GM20000 (cell line): ENCODE measurements around the gene PCDHGC3.

ENCODE experiments used
- DNase-seq: peaks from one replicate; pipeline ENCODE4 v3.0.0; 2012; ENCODE audit warnings: low spot score
- TF ChIP-seq, protein P1 (sequence below): IDR thresholded peaks from 2 replicates; pipeline ENCODE4 v1.5.1; 2012; ENCODE audit warnings: mild to moderate bottlenecking, control low read depth; ENCODE audit errors: extremely low read depth, missing control alignments

PCDHGC3 gene

DNA sequence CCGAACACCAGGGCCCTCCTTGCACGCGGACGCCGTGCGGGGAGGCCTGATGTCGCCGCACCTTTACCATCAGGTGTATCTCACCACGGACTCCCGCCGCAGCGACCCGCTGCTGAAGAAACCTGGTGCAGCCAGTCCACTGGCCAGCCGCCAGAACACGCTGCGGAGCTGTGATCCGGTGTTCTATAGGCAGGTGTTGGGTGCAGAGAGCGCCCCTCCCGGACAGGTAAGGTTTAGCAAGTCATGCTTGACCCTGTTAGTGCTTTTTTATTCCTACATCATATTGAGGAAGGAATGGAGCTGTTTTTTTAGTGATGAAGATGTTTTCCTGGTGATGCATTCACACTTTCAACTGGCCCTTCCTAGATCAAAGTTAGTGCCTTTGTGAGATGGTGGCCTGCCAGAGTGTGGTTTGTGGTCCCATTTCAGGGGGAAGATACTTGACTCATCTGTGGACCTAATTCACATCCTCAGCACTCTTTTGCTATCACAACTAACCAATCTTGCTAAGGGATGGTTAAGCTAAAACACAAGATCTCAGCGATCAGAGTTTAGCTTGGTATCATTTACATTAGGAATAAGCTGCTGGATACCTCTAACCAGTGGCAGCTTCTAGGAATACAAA, 2.7 kb downstream of the PCDHGC3 start:
- no peak for DNase-seq
- TF ChIP-seq, protein P1, sequence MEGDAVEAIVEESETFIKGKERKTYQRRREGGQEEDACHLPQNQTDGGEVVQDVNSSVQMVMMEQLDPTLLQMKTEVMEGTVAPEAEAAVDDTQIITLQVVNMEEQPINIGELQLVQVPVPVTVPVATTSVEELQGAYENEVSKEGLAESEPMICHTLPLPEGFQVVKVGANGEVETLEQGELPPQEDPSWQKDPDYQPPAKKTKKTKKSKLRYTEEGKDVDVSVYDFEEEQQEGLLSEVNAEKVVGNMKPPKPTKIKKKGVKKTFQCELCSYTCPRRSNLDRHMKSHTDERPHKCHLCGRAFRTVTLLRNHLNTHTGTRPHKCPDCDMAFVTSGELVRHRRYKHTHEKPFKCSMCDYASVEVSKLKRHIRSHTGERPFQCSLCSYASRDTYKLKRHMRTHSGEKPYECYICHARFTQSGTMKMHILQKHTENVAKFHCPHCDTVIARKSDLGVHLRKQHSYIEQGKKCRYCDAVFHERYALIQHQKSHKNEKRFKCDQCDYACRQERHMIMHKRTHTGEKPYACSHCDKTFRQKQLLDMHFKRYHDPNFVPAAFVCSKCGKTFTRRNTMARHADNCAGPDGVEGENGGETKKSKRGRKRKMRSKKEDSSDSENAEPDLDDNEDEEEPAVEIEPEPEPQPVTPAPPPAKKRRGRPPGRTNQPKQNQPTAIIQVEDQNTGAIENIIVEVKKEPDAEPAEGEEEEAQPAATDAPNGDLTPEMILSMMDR: peak; percentile 0

- TF ChIP-seq, protein P1: no peak
- no peak for DNase-seq
Measured at GRCh38 chr5:141479776-141480175, 4.0 kb downstream of the PCDHGC3 start.

DNA sequence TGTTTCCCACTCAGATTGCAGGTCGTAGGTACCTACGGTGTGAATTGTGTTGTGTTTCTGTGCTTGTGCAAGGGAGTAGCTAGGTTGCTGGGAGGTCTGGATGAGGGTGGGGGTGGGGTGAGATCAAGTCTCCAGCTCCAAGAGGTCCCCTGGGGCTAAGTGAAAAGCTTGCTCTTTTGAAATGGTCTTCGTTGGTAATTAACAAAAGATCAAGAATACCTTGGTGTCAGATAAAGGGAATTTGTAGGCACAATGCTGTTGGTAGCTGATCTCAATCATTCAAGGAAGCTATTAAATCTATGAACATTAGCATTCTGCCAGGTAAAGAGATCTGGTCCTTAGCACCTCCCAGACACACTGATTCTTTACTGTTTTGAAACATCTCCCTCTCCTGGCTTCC, 8.1 kb downstream of the PCDHGC3 start:
- DNase-seq: peak; percentile 4
- TF ChIP-seq, protein P1: no peak

- TF ChIP-seq, protein P1: no peak
- peak; percentile 48 for DNase-seq
Measured at GRCh38 chr5:141484310-141484640, 8.5 kb downstream of the PCDHGC3 start.

DNA sequence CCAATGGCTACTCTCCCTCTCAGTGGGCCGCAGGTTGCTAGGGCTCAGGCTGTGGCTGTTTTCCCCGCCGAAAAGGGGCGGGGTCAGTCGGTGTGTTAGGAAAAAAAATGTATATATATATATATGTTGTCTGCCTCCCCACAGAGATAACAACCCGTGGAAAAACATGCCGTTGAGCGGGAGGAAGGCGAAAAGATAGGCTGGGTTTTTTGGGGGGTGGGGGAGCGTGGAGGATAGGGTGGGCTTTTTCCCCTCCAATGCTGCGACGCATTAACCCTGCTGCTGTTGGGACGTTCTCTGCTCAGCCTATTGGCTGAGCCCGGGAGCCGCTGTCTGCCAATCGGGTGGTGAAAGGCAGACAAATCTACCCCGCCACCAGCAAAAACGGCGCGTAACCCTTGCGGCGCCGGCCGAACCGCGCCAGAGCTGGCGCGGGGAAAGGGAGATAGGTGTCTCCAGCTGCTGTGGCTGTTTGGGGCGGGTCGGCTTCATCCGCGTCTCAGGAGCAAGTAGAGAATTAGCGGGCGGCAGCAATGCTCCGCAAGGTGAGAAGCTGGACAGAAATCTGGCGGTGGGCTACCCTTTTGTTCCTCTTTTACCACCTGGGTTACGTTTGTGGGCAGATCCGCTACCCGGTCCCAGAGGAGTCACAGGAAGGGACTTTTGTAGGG, 9.0 kb downstream of the PCDHGC3 start, which contains the start of gene PCDHGC4:
Gene PCDHGC4, plus strand, starts transcription at position 390 of the 671 bp plus-strand sequence. Its CDS starts 144 bp downstream, at position 534.
- TF ChIP-seq, protein P1: no peak
- DNase-seq: peak; percentile 42

GRCh38 chr5:141485321-141486055, 9.7 kb downstream of the PCDHGC3 start:
- peak; percentile 3 for DNase-seq

More at GRCh38 chr5:141485321-141486055, 9.7 kb downstream of the PCDHGC3 start:
- TF ChIP-seq, protein P1: no peak
